NCI-H1048 (cell line): ENCODE measurements around the gene PRUNE2.
A peak's percentile ranks its signal among the peaks of the same experiment; 100 is the strongest.
"Not testable (repeated sequence)": the region's sequence is repeated elsewhere in the genome, so short reads cannot be mapped to it uniquely, and the experiment has no call there.

Source experiments
- DNase-seq: peaks from one replicate; lab custom pipeline; 2025; lab: John Stamatoyannopoulos, UW

PRUNE2 gene

DNA sequence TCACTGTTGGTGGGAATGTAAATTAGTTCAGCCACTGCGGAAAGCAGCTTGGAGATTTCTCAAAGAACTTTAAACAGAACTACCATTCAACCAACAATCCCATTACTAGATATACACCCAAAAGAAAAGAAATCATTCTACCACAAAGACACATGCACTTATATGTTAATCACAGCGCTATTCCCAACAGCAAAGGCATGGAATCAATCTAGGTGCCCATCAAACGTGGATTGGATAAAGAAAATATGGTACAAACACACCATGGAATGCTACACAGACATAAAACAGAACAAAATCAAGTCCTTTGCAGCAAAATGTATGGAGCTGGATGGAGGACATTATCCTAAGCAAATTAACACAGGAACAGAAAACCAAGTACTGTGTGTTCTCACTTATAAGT is 42.1 kb downstream of the PRUNE2 start:
- no peak for DNase-seq

GRCh38 chr9:76859860-76860259 is 46.1 kb downstream of the PRUNE2 start:
- no peak for DNase-seq

GRCh38 chr9:76858248-76858647 is 47.7 kb downstream of the PRUNE2 start:
- DNase-seq = not testable (repeated sequence)

DNA sequence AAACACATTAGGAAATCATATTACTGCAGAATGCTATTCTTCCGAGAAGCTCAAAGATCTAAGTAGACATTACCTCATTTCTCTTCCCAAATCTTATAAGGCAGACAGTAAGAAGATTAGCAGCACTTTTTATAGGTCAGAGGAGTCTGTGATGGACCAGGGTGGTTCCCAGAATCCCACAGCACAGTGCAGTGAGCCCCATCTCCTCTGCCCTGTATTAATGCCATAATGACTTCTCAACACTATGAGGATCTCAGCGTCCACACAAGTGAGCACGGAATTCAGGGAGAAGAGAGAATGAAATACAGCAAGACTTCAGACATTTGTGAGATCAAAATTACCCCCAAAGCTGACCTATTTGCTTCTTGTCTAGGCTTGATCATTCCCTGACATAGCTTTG is 49.9 kb downstream of the PRUNE2 start:
- no peak for DNase-seq

- DNase-seq = no peak
Observed at GRCh38 chr9:76855015-76855414, 50.9 kb downstream of the PRUNE2 start.

DNA sequence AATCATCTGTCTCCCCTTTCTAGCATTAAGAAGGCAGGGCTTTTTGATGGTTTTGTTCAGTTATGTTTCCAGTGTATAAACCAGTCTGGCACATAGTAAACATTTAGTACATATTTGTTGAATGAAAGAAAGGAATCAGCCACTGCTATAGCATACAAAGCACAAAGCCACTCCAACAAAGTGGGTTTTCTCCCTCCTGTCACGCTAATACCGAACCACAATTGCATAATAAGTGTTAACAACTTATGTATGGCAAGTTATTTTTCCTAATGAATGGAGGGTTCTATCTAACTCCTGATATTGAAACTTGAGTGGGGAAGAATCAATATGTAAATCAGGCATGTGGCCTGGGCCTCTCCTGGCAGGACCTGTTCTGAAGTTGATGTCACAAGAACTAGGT is 53.9 kb downstream of the PRUNE2 start:
- DNase-seq = no peak

- DNase-seq = no peak
Observed at GRCh38 chr9:76846297-76846696, 59.6 kb downstream of the PRUNE2 start.

GRCh38 chr9:76845254-76845653 is 60.7 kb downstream of the PRUNE2 start:
- DNase-seq = no peak

DNA sequence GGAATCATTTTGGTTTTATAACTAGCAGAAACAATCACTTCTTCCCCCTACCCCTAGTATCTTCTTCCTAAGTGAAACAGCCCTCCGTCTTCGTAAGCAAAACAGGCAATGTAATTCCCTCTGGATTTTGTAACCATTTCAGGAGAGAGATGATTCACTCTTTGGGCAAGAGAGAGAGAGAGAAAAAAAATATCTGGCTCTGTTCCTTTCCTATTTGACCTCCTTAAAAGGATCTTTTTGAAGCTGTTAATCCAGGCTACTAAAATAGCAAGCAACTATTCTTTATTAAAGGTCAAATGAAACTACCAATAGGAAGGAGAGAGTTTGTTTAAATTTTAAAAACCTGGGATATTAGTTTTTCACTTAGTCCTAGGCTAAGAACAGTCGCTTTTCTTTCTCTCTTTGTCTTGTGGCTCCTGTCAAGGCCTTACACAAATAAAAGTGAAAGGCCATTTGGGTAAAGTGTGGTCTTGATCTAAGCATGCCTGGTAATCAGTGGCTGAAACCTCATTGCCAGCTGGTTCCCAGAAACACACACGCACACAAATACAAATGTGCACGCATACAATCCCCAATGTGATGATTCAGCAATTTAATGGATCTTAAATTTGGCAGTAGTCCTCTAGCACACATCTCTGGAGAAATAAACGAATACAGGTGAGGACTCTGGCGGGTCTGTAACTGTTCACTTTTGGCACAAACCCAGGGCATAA is 70.2 kb downstream of the PRUNE2 start:
- no peak for DNase-seq

DNA sequence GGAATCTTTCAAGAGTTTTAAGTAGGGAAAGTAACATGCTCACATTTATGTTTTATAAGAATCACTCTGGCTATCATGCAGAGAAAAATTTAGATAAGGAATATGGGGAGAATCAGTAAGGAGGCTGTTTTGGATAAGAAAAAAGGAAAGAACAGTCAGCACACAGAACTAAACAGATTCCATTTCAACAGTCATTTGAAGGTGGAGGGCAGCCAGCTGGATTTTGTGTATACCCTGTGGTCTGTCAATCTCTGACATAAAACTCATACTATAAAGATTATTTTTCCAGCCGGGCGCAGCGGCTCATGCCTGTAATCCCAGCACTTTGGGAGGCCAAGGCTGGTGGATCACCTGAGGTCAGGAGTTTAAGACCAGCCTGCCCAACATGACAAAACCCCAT is 77.5 kb downstream of the PRUNE2 start:
- DNase-seq = no peak

DNA sequence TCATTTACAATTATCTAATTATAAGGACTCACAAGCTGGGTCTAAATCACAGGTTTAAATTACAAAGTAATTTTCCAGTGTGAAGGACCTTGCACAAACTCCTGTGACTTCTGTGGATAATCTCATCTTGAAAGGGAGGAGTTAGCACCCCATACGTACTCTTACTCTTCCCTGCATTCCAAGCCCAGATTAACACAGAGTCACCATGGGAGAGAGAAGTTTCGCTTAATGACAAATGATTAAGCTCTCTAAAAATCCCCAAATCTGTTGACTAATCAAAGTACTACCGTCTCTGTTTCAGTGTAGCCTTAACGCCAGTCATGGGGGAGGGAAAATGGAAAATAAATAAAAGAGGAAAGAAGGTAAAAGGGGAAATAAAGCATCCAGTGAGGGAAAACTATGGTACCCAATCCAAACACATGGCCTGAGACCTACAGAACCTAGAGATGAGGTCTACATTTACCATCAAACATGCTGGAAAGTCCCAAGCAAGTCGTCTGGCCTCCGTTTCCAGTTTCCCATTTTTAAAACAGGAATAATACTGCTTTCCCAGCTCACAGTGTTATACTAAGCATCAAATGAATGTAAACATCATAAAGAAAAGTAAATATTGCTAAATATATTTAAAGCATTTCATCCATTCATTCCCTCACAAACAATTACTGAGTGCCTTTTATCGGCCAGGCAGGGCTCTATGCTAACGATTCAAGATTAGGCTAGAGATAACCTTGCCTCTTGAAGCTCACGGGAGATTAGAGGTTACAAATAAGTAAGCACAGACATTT is 78.4 kb downstream of the PRUNE2 start:
- DNase-seq = no peak

DNA sequence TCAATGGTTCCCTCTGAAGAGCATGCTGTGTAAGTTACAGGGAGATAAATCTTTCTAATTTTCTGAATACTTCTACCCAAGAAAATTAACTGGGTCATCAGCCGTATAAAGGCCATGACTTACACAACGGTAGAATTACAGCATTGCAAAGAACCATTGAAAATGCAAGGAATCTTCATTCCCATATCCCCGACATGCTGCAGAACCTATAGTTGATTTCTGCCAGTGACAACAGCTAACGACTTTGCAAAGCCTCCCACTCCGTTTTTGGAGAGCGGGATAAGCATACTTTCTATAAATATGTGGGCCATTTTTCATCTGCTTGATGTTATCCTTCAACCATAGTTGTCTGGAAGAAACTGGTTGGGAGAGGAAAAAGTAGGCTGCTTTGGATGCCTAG is 85.5 kb downstream of the PRUNE2 start:
- no peak for DNase-seq

DNA sequence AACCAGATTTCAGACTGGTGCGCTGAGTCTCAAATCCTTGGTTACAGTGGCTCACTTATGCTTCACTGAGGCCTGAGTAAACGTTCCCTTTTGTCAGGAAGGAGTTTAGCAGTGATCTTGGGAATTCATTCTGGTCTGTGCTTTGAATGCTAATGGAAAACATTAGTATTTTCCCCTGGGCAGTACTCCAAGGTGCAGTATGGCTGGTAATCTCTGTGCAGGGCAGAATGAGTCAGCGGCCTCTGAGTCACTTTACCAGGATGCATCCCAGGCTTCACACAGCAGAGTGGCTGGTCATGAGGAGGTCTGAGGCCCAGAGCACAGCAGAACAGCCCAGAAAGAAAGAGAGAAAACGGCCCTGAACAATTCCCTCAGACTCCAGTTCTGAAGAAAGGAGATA is 87.6 kb downstream of the PRUNE2 start:
- no peak for DNase-seq

DNA sequence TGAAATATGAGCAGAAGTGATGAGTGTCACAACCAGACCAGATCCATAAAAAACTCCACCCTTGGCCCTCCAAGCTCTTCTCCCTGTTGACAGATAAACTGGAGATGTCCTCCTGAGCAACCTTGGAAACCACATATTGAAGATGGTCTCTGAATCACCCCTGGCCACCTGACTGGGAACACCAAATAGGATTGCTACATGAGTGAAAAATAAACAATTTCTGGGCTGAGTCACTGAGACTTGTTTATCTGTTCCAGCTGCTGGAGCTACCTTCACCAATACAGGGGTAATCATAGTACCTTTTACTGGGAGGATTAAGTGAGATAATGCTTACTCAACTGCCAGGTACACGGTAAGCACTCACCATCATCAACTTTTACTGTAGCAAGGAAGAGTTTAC is 88.4 kb downstream of the PRUNE2 start:
- DNase-seq = no peak

GRCh38 chr9:76812591-76812990 is 93.3 kb downstream of the PRUNE2 start:
- DNase-seq = no peak

- peak; percentile 19 for DNase-seq
Observed at GRCh38 chr9:76810377-76810957, 95.4 kb downstream of the PRUNE2 start.

- no peak for DNase-seq
Observed at GRCh38 chr9:76808636-76809035, 97.3 kb downstream of the PRUNE2 start.

GRCh38 chr9:76803762-76804161 is 102.2 kb downstream of the PRUNE2 start:
- DNase-seq = no peak

GRCh38 chr9:76803083-76803482 is 102.8 kb downstream of the PRUNE2 start:
- no peak for DNase-seq

GRCh38 chr9:76800901-76801300 is 105.0 kb downstream of the PRUNE2 start:
- no peak for DNase-seq

DNA sequence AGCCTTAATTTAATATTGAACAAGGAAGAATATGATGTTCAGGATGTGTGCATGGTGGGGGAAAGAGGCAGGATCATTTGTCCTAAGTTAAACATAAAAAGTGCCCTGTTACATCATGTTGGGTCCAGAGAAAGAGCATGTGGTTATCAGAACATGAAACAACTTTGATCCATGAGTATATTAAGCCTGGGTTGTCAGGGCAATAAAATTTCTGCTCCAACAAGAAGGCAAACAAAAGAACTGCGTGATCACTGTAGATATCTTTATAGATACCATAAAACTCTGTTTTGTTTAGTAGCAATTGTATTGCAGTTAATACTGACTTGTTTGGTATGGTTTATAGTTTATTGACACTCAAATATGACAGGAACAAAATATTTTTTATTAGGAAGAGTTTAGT is 106.4 kb downstream of the PRUNE2 start:
- no peak for DNase-seq

- DNase-seq = no peak
Observed at GRCh38 chr9:76798527-76798926, 107.4 kb downstream of the PRUNE2 start.

DNA sequence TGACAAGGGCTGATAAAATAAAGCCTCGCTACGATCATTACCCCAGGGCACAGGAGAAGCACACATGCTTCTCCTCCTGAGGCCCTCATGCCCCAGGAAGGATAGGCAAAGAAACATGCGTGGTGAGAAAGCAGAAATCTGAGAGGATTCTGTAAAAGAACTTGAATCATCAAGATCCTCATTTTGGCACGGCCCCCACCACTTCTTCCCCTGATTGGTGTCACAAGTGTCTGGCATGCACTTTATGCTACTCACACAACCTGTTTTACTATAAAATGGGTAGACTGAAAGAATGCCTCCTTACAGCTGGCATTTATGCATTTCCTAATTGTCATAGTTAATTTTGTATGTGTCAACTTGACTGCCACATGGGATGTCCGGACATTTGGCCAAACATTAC is 109.6 kb downstream of the PRUNE2 start:
- DNase-seq = no peak
